ENCODE results near the gene KIAA1549.

- TF ChIP-seq CTCF (IDR thresholded peaks at IDR 0.05), result no peak
- TF ChIP-seq POLR2A (IDR thresholded peaks at IDR 0.05), result no peak
Observed at GRCh38 chr7:138937484-138937883, 43.7 kb downstream of the KIAA1549 start.

All from testis (tissue), 2 donors.